Omental fat pad (tissue), 4 donors: ENCODE data around the gene SIK3. TPM values are rescaled to one million over a fixed set of nuclear protein-coding genes. Genes with fewer than 3 reads are reported as not detected.

Source experiments
- ATAC-seq: fragments of 150-250 bp; one replicate; pipeline ENCODE4 v1.9.1; 2016; ENCODE audit warnings: mild to moderate bottlenecking, moderate library complexity; ENCODE audit not compliant: low FRiP score
- DNase-seq: peaks from one replicate; pipeline ENCODE4 v3.0.0-alpha.2; 2019; ENCODE audit warnings: low spot score
- total RNA-seq, 4 donors: library from RNA; depleted of rRNA; stranded (reverse); fragments of >200 nt; gene quantifications; one replicate each; pipeline ENCODE4 v1.1.0, GENCODE V29; 2016
- TF ChIP-seq, protein P1 (sequence below), 3 donors: fragments of 450-650 bp; IDR thresholded peaks; one replicate each; pipeline ENCODE4 v1.5.1; 2016 to 2017; ENCODE audit warnings: antibody characterized with exemption in 3 of 3, mild to moderate bottlenecking in 3 of 3, moderate library complexity in 2 of 3

Gene SIK3
- total RNA-seq, 4 donors from 2014 or later, result 31.2 to 54.6 (median 50.2) TPM

- TF ChIP-seq, protein P1, sequence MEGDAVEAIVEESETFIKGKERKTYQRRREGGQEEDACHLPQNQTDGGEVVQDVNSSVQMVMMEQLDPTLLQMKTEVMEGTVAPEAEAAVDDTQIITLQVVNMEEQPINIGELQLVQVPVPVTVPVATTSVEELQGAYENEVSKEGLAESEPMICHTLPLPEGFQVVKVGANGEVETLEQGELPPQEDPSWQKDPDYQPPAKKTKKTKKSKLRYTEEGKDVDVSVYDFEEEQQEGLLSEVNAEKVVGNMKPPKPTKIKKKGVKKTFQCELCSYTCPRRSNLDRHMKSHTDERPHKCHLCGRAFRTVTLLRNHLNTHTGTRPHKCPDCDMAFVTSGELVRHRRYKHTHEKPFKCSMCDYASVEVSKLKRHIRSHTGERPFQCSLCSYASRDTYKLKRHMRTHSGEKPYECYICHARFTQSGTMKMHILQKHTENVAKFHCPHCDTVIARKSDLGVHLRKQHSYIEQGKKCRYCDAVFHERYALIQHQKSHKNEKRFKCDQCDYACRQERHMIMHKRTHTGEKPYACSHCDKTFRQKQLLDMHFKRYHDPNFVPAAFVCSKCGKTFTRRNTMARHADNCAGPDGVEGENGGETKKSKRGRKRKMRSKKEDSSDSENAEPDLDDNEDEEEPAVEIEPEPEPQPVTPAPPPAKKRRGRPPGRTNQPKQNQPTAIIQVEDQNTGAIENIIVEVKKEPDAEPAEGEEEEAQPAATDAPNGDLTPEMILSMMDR (IDR thresholded peaks at IDR 0.05), result no peak
- ATAC-seq, result no peak
- DNase-seq, result no peak
Measured at GRCh38 chr11:116909245-116909644, 189.0 kb downstream of the SIK3 start.

- DNase-seq (no peak), ATAC-seq (no peak)
- TF ChIP-seq, protein P1 (IDR thresholded peaks at IDR 0.05), result no peak
Measured at GRCh38 chr11:116906479-116906878, 191.7 kb downstream of the SIK3 start.

- ATAC-seq (no peak), DNase-seq (no peak)
- TF ChIP-seq, protein P1 (IDR thresholded peaks at IDR 0.05), result no peak
Measured at GRCh38 chr11:116903090-116903489, 195.1 kb downstream of the SIK3 start.

- DNase-seq (no peak), ATAC-seq (no peak)
- TF ChIP-seq, protein P1 (IDR thresholded peaks at IDR 0.05), result no peak
Measured at GRCh38 chr11:116901964-116902688, 196.1 kb downstream of the SIK3 start.

GRCh38 chr11:116901211-116901610 lies 197.0 kb downstream of the SIK3 start:
- ATAC-seq (no peak), DNase-seq (no peak)
- TF ChIP-seq, protein P1 (IDR thresholded peaks at IDR 0.05), result no peak

GRCh38 chr11:116896211-116896610 lies 202.0 kb downstream of the SIK3 start:
- ATAC-seq, result no peak
- TF ChIP-seq, protein P1 (IDR thresholded peaks at IDR 0.05), result no peak
- no peak for DNase-seq
